GM10266 (cell line): ENCODE results near the gene DGCR2.

Source experiments
- DNase-seq: peaks from one replicate; pipeline ENCODE4 v3.0.0; 2012; ENCODE audit errors: extremely low spot score
- TF ChIP-seq, protein P1 (sequence below): IDR thresholded peaks from 2 replicates; pipeline ENCODE4 v1.5.1; 2012; ENCODE audit warnings: mild to moderate bottlenecking, low read depth; ENCODE audit not compliant: control insufficient read depth, insufficient read depth; ENCODE audit errors: missing control alignments

DGCR2 gene

DNA sequence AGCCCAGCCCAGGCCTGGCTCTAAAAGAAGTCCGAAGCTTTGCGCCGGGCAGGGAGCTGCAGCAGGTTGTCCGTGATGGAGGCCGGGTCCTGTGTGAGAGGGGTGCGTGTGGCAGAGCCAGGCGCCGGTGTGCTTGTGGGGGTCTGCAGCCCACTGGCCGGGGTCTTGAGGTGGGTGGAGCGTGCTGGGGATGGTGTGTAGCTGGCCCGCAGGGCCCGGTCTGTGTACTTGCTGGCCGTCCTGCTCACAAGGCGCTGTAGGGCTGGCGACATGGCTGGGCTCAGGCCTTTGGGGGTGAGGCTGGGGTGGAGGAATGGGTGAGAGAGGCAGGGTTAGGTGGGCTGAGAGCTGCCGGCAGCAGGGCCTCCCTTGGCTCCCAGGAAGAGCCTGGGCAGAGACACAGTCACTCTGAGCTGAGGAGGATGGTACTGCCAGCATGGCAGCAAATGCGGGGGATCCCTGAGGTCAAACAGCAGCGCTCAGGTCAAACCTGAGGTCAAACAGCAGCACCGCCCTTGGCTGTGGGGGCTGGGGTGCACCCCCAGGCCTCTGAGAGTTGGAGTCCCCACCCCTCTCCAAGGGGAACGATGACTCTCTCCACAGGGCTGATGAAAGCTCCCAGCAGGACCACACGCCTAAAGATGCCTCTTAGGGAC lies 12.1 kb upstream of the DGCR2 start:
- DNase-seq = no peak
- TF ChIP-seq, protein P1, sequence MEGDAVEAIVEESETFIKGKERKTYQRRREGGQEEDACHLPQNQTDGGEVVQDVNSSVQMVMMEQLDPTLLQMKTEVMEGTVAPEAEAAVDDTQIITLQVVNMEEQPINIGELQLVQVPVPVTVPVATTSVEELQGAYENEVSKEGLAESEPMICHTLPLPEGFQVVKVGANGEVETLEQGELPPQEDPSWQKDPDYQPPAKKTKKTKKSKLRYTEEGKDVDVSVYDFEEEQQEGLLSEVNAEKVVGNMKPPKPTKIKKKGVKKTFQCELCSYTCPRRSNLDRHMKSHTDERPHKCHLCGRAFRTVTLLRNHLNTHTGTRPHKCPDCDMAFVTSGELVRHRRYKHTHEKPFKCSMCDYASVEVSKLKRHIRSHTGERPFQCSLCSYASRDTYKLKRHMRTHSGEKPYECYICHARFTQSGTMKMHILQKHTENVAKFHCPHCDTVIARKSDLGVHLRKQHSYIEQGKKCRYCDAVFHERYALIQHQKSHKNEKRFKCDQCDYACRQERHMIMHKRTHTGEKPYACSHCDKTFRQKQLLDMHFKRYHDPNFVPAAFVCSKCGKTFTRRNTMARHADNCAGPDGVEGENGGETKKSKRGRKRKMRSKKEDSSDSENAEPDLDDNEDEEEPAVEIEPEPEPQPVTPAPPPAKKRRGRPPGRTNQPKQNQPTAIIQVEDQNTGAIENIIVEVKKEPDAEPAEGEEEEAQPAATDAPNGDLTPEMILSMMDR = no peak

DNA sequence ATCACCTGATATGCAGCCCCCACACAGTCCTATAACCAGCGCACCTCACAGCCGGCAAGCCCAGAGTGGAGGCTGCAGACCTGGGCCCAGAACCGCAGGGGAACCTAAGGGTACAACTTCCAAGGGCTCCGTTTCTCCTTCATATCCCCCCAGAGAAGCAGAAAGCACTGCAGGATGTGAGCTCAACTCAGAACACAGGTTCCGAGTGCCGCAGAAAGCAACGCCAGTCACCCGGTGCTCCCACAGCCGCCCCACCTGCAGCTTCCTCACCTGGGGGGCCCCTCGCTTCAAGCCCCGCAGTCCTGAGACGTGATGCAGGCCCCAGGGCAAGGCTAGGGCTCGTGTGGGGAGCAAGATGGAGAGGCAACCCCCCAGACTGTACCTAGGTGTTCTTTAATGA lies 11.3 kb upstream of the DGCR2 start:
- TF ChIP-seq, protein P1 = no peak
- DNase-seq = no peak

DNA sequence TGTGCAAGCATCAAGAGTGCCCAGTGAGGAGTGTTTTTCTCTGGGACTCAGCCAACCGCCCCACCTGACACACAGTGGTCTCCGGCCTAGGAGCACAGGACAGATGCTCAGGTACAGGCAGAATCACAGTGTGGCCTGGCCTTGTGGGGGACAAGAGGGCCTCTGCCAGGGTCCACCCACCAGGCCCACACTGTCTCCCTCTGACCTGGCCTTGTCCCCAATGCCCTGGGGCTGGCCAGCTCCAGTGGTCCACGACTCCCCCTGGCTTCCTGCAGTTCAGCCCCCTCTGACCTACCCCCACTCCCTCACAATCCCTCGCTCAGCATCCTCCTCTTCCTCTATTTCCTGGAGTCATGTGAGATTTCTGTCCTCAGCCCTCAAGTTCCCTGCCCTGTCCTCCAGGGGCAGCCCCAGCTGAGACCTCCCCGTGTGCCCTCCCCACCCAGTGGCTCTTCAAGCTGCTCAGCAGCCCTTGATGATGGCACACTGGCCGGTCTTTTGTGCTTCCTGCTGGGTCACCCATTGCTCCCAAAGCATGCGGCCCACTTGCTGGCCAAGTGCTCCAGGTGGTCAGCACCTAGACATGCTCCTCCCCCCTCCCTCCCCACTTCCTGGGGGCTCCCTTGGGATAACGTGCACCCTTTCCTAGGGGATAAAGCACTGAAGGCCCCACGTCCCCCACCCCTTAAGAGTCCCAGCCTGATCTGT lies 10.6 kb upstream of the DGCR2 start:
- TF ChIP-seq, protein P1 = no peak
- no peak for DNase-seq

DNA sequence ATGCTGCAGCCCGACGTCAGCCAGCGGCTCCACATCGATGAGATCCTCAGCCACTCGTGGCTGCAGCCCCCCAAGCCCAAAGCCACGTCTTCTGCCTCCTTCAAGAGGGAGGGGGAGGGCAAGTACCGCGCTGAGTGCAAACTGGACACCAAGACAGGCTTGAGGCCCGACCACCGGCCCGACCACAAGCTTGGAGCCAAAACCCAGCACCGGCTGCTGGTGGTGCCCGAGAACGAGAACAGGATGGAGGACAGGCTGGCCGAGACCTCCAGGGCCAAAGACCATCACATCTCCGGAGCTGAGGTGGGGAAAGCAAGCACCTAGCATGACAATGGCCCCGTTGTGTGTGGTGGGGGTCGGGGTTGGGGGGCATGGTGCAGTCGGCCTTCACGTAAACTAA lies 9.9 kb upstream of the DGCR2 start:
- DNase-seq = no peak
- TF ChIP-seq, protein P1 = no peak

DNA sequence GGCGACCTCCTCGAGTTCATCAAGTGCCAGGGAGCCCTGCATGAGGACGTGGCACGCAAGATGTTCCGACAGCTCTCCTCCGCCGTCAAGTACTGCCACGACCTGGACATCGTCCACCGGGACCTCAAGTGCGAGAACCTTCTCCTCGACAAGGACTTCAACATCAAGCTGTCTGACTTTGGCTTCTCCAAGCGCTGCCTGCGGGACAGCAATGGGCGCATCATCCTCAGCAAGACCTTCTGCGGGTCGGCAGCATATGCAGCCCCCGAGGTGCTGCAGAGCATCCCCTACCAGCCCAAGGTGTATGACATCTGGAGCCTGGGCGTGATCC lies 9.4 kb upstream of the DGCR2 start:
- no peak for DNase-seq
- TF ChIP-seq, protein P1 = no peak

DNA sequence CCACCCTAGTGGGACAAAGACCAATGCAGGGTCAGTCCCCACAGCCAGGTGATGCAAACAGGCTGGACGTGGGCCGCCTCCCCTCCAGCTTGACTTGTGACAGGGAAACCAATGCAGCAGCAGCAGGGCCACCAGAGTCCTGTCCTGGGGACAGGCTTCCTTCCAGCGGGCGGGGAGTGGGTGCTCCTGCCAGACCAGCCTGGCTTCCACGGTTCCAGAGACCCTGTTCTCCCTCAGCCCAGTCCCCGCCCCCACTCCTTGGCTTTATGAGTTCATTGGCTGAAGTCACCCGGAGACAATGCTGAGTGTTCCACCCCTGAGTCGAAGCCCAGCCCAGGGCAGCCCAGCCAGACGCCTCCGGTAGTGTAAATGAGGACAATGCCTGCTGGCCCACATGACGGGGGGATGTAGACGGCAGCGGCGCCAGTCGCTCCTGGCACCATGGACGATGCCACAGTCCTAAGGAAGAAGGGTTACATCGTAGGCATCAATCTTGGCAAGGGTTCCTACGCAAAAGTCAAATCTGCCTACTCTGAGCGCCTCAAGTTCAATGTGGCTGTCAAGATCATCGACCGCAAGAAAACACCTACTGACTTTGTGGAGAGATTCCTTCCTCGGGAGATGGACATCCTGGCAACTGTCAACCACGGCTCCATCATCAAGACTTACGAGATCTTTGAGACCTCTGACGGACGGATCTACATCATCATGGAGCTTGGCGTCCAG lies 8.9 kb upstream of the DGCR2 start, which contains the start of gene TSSK2:
Gene TSSK2, plus strand, starts transcription at position 350 of the 726 bp plus-strand sequence. Its CDS starts 92 bp downstream, at position 442.
- DNase-seq = no peak

DNA sequence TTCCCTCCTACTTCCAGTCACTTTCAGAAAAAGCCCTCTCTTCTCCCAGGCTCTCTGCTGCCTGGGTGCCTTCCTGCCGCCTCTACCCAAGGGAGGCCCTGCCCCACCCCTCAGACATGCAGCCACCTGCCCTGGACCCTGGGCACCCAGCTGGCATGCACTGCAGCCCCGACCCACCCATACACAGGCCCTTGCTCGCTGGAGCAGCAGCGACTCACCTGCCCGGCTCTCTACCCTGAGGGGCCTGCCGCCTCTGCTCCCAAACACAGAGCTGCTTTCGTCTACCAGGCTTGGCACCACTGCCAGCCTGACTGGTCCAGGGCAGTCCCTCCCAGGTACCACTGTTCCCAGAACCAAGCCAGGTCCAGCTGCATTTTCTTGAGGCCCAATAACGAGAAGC lies 7.7 kb upstream of the DGCR2 start:
- DNase-seq = no peak

More for the DNA sequence above, 8.9 kb upstream of the DGCR2 start, which contains the start of gene TSSK2:
- TF ChIP-seq, protein P1 = no peak

More for the DNA sequence above, 7.7 kb upstream of the DGCR2 start:
- TF ChIP-seq, protein P1 = no peak
